Measurements from ENCODE around the gene R3HCC1L.

The R3HCC1L gene

DNA sequence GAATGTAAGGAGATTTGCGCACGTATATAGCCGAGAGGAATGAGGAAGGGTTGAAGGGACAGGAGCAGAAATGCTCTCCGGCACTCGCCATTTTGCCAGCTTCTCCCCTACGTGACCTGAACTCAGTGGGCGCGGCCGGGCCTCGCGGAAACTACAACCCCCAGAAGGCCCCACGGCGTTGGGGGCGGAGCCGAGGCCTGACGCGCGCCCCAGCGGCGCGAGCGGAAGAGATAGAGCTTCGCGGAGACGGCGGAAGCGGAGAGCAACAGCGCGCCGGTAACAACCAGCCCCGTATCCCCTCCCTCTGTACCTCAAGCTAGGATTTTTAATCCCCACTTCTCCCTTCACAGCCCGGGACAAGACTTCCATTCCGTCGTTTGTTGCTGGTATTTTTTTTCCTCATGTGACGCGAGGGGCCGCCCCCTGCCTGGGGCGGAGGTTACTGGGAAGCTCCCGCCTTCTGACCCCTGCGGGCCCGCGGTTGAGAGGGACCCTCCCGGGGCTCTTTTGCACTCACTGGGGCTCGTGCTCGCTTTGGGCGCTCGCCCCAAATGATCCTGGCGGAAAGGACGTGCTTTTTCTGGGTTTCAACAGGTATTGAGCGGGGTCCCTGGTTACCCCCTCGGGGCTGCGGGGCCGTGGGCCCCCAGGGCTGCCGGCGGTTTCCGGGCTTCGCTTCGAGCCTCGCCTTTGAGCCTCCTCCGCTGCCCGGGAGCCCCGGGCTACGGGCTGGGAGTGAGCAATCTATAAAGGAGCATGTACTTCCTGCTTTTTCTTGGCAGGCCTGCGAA is at the start of gene R3HCC1L:
Gene R3HCC1L (plus strand): TSS at position 227 of the 791 bp plus-strand sequence. CDS start 73,458 bp downstream, outside the sequence.
- FAIRE-seq = no peak

DNA sequence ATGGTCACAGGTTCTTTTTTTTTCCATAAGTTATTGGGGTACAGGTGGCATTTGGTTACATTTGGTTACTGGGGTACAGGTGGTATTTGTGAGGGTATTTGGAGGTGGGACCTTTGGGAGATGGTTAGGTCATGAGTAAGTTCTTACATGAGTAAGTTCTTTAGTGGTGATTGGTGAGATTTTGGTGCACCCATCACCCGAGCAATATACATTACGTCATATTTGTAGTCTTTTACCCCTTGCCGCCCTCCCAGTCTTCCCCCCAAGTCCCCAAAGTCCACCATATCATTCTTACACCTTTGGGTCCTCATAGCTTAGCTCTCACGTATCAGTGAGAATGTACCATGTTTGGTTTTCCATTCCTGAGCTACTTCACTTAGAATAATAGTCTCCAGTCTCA is 49.2 kb upstream of the R3HCC1L start:
- no peak for FAIRE-seq

DNA sequence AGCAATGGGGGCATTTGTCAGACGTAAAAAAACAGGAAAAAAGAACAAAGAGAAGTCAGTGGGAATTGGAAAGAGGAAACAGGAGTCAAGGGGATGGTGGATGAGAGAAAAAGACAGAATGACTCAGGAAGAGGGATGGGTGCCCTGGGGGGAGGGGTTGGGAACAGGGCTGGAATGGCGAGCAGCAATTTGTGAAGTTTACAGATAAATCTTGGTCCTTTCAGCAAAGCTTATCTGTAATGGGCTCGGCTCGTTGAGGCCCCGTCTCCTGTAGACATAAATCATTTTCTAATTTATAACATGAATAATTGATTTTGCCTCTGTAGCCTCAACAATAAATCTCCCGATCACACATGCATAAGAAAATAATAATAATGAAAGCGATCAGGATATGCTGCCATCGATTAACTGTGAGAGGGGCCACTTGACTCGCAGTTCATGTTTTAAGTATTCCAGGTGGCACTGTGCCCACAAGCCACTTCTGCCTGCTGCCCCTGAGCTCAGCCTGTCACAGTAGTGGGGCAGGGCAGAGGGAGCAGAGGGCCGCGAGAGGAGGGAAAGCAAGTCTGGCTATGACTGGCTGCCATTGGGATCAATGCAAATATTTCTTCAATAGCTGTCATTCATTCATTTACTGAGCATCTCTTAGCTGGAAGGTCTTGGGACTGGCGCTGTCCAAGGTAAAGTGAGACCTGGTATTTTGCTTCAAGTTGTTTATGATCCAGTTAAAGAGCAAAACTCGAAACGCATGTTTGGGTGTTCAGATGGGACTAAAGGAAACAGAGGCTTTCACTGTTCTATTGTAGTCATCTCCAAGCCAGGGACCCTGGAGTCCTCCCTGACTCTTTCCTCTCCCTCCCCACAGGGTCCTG is 47.4 kb upstream of the R3HCC1L start:
- FAIRE-seq = no peak

DNA sequence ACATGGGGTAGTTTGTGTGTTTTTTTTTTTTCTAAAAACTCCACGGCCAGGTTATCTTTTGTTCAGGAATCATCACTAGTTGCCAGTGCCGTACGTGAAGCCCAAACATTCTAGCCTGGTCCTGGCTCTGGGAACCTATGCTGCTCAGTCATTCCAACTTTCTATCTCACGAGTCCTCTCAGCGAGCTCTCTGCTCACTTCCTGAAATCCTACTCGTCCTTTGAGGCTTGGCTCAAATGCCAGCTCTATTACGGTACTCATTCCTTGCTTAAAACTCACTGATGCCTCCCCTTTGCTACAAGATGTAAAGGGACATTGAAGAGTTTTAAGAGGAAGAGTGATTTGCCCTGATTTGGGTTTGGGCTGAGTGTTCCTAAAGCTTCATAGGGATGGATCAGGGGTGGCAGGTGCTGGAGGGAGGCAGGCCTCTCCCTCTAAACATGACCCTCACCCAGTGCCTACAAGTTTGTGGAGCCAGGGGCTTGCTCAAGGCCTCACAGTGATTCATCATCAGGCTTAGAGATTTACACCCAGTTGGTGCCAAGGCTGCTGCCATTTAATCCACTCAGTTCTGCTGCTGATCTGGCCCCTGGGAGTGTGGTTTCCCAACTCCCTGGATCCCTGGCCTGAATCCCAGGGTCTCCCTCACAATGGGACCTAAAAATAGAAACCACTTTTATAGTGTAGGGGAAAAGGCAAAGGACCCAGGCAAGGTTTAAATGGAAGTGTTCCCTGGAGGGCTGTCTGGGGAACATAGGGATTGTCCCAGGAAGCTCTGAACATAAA is 46.1 kb upstream of the R3HCC1L start:
- no peak for FAIRE-seq

DNA sequence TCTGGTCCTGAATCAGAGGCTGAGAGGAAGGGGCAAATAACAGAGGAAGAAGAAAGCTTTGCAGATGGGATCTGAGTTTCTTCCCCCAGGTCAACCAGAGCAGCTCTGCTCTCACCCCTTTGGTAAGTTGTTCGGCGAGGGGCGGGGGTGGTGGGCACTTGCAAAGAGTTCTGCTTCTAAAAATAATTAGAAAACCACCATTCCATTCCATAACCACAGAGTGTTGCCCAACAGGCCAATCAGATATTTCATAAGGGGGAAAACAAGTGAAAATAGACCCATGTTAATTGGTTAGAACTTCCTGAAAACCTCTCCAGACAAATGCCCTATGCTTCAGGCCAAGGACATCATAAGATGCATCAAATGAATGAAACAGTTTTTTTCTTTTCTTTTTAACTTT is 43.6 kb upstream of the R3HCC1L start:
- FAIRE-seq = no peak

DNA sequence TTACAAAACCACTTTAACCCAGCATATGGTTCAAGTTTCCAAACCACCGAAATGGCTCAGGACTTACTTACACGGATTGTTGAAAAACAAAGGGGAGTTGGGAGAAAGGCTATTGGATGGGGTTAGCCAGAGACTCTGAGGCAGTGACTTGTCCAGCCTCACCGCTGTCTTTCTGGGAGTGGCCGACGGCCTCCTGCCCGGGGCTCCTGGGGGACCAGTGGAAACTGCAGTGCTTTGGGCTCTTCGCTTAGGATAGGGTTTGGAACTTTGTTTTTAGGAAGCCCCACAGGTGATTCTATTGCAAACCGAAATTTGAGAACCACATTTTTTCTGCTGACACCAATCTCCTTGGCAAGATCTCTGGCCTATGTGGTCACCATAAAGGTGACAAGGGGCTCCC is 38.1 kb upstream of the R3HCC1L start:
- FAIRE-seq = no peak

DNA sequence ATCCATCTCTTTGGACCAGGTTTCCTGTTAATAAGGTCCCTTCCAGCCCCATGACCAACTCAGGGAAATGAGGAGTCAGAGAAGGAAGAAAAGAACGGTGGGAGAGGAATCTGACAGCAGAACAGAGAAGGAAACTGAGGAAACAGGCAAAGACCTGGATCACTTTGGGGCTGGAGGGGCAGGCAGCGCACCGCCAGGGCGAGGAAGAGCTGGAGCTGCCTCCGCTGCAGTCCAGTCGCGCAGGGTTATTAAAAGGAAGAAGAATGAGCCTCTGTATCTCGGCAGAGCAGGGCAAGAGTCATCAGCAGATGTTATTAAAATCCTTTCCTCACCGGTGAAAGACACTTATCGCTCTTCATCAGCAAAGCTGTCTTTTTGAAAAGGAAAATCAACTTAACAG is 37.7 kb upstream of the R3HCC1L start:
- FAIRE-seq = no peak

DNA sequence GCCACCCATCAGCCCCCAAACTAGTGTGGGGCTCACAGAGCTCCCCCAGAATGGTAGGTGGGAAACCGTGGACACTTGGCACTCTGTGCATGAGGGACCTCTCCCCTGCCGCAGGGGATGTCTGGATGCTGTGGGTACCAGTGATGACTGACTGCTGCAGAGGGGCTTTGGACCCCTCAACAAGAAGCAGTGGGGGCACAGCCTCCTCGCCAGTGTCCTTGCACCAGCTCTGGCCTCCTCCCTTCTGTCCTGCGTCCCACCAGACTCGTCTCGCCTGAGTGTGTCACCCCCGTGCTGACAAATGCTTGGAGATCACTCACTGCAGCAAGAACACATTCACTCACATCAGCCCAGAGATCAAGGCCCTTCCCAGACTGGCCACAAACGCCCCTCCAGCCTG is 37.3 kb upstream of the R3HCC1L start:
- no peak for FAIRE-seq

DNA sequence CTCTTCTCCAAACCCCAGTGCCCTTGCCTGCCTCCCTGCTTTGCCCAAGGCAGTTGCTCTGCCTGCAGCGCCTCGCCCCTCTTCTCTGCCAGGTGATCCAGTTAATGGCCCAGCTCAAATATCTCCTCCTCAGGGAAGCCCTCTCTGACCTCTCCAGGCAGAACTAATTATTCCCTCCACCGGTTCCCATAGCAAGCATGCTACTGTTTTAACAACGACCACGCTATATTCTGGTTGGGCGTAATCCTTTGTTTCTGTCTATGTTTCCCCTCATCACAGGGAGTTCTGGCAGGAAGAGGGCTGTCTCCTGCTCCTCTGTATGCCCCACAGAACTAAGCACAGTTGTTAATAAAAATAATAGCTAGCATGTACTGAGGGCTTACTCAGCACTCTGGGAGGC is 36.8 kb upstream of the R3HCC1L start:
- FAIRE-seq = no peak

DNA sequence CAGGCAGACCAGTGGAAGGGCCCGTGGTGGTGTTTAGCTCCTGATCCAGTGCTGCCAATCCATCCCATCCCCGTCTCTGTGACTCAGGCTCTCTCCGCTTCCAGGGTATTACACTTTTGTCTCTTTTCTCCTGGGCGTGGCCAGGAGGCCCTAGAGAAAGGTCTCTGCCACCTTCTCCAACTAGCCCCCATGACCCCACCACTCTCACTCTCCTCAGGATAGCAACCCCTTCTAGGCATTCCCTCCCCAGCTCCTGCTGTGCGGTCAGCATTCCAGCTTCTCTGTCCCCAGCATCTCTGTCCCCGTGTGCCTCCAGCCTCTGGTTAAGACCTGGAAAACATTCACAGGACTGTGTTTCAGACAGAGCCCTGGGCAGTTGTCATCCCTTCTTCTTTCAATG is 36.2 kb upstream of the R3HCC1L start:
- no peak for FAIRE-seq

DNA sequence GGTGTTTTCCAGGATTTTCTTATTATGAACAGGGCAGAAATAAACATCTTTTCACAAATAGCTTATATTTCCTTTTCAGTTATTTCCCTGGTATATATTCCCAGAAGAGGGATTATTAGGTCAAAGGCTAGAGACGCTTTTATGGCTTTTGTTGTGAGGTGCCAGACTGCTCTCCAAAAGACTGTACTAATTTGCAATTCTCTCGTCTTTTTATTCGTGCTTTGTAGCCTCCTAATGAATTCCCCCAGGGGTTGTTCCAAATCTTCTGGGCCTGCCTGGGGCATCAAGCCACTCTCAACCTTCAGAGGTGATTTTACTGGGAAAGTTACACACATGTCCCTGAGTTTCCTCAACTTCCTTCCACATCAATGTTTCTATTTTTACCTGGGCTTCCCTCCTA is 34.0 kb upstream of the R3HCC1L start:
- no peak for FAIRE-seq

DNA sequence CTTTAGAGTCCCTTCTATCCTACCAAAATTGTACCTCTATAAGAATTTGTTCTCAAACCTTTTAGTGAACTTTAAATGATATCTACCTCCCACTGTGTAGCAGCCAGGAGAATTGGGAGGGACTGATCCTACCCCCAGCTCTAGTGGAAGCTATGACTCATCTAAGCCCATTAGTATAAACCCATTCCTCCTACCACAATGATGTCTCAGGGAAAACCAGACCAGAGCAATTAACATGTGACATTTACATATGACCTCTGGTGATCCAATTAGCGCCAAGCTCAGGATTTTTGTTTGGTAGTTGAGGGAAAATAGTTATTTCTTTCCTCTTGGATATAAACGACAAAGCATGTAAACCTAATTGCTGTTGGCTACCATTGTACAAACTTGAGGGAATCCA is 33.1 kb upstream of the R3HCC1L start:
- FAIRE-seq = no peak

DNA sequence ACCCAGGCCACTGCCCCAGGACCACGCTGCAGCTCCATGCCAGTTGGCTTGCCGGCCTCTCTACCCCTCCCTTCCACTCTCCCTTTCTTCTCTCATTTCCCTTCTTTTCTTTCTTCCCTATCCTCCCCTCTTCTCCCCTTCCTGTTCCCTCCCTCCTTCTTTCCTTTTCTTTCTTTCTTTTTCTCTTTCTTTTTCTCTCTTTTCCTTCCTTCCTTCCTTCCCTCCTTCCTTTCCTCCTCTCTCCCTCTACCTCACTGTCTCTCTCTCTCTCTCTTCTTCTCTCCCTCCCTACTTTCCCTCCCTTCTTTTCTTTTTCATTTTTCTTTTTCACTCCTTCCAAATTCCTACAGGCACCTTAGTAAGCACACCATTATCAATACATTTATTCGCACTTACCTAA is 30.3 kb upstream of the R3HCC1L start:
- no peak for FAIRE-seq

DNA sequence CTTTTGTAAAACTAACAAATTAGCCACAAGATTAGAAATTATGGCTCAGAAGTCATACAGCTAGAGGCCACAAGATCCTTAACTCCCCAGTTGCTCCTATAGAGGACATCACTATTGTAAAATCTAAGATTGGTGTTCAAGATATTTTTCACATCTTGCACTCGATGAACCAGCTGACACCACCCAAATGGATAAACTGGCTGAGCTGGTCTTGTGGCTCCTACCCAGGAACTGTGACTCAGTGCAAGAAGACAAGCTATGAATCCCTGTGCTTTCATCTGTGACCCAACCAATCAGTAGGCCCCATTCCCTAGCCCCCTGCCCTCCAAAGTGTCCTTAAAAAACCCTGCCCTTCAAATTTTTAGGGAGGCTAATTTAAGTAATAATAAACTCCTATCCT is 27.9 kb upstream of the R3HCC1L start:
- no peak for FAIRE-seq

DNA sequence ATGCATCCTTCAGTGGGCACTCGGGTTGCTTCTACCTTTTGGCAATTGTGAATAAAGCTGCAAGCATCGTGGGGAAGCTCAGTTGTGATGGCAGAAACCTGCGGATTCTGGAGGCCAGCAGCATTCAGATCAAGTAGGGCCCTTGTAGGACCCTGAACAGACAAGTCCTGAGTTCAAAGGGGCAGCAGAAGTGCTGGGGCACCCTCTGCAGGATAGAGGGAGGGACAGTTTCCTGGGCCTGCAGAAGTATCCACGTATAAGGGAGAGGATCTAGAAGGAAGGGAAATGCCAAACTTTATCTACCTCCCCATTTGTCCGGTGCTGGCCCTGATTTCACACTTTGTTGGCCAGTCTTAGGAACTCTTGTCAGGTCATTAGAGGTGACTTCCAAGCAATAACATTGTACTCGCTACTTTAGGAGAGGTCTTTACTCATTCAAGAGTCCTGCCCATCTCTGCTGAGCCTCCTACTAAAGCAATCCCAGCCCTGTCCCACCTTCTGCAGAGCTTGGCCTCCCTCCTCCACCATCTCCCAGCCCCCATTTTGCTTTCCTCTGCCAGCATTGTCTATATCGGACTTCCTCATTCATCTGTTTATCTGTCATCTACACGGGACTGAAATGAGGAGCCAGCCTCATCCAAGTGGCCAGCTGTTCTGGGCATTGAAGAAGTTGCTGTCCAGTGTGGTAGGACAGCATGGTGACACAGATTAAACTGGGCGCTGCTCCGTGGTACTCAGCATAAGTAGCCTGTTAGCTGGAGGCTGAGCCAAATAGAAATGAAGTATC is 26.6 kb upstream of the R3HCC1L start:
- no peak for FAIRE-seq

DNA sequence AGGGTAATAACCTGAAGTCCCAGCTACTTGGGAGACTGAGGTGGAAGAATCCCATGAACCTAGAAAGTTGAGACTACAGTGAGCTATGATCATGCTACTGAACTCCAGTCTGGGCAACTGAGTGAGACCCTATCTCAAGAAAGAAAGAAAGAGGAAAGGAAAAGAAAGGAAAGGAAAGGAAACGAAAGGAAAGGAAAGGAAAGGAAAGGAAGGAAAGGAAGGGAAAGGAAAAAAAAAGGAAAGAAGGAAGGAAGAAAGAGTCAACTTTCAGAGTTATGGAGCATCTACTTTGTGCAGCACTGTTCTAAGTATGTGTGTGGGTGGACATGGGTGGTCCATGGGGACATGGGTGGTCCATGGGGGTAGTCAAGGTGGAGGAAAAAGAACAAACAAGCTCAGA is 24.1 kb upstream of the R3HCC1L start:
- no peak for FAIRE-seq

DNA sequence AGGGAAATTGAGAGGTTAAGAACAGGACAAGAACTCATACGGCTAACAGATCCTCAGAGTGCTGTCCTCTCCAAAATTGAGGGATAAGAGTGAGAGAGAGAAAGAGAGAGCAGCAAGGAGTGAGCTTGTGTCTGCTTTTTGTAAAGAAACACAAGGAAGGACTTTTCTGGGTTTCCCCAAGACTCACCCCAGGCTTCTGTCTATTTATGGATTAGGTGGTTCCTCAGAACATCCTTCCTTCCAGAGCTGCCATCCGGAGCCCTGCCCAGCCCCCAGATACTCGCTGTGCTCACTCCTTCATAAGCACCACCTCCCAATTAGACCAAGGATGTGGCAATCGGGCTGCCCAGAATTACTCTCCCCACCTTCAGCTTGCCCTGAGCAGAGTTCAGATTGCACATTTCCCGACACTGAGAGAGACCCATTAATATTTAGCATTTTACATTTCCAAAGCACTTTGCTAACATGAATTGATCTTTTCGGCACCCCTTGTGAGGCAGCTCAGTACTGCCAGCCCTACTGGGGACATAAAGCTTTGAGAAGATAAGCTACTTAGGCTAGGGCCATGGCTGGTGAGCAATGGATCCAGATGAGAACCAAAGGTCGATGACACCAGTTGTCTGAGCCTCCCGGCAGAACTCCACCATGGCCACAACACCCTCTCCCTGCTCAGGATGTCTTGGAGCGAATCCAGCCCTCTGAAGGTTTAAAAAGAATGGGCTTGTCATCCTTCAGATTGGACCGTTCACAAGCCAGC is 19.2 kb upstream of the R3HCC1L start:
- no peak for FAIRE-seq

DNA sequence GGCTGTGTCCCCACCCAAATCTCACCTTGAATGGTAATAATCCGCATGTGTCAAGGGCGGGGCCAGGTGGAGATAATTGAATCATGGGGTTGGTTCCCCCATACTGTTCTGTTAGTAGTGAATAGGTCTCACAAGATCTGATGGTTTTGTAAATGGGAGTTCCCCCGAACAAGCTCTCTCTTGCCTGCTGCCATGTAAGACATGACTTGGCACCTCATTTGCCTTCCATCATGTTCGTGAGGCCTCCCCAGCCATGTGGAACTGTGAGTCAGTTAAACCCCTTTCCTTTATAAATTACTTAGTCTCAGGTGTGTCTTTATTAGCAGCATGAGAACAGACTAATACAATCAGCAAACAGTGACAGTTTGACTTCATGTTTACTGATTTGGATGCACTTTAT is 14.6 kb upstream of the R3HCC1L start:
- FAIRE-seq = no peak

DNA sequence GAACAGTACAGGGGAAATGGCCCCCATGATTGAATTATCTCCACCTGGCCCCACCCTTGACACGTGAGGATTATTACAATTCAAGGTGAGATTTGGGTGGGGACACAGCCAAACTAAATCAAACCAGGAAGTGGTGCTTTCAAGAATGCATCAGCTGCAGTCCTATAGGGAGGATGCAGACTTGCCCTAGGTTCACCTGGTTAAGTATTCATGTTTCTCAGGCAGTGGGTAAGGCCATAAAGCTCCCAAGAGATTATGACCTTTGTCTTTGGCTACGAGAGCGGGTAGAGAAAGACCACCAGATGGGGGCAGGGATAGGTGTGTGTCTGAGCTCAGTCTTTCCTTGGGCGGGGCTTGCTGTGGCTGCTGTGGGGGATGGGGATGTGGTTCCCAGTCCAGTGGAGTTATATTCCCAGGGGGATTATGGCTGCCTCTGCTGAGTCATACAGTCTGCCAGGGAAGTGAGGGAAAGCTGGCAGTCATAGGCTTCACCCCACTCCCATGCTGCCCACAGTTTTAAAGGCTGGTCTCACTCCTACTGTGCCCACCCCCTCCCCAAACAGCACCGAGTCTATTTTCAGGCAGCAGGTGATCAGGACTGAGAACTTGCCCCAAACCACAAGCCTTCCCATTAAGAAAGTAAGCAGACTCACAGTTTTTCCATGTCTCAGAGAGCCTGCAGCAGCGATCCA is 8.4 kb upstream of the R3HCC1L start:
- FAIRE-seq = no peak

DNA sequence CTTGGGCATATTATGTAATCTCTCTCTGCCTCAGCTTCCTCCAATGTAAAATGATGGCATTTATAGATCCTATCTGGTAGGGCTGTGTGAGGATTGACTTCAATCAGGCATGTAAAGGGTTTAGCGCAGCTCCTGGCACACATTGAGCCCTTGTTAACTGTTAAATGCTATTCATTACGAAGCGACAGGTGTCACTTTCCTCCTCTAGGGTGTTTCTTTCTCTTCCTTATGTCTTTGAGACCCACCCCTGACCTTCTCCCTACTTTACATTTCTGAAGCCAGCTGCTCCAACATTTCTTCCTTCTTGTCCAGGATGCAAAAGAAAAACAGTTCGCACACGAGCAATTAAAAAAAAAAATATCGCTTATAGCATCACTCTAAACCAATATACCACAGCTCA is 5.7 kb upstream of the R3HCC1L start:
- FAIRE-seq = no peak

DNA sequence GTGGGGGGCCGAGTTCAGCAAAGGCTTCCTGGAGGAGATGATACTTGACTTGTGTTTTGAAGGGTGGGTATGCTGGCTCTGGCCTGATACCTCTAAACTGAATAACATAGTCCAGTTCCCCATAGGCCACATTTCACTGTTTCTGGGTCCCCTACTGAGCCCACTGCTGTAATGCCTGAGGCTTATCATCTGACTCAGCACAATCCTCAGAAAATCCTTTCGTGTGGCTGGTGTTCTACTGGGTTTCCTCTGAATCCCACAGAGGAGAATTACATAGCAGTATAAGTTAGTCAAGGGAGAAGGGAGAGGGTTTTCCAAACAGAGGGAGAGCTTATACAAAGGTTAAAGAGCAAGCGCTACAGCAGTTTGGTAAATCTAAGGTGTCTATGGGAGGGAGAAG is 2.8 kb upstream of the R3HCC1L start:
- FAIRE-seq = no peak
